ENCODE measurements around the gene LSMEM2.

- TF ChIP-seq CTCF (optimal IDR thresholded peaks at IDR 0.05 in 1 of 3, IDR thresholded peaks at IDR 0.05 in 1 of 3, conservative IDR thresholded peaks at IDR 0.05 in 1 of 3; ENCODE audit: extremely low read depth in 1 of 3, insufficient read depth in 2 of 3, low read length in 3 of 3) (no peak), EZH2 (IDR thresholded peaks at IDR 0.05; ENCODE audit: low read length) (no peak)
Observed at GRCh38 chr3:50233176-50233575, 45.7 kb upstream of the LSMEM2 start.

Measured in keratinocyte (primary cell).